ENCODE data around the gene ZNF181. TPM values are rescaled to one million over a fixed set of nuclear protein-coding genes. Genes with fewer than 3 reads are reported as not detected.

ZNF181 gene
- total RNA-seq, 1 donor from 2014 or later: 12.4 TPM

GRCh38 chr19:34788074-34788473 is 54.0 kb downstream of the ZNF181 start:
- DNase-seq (no peak), ATAC-seq (no peak)
- Histone ChIP-seq H3K4me3 (no peak overlapping the region), H3K4me1 (no peaks in the 10 kb centered on the region), H3K9me3 (no peaks in the 10 kb centered on the region), H3K27me3 (ENCODE audit: low read depth) (no peaks in the 10 kb centered on the region), H3K27ac (no peak overlapping the region), H3K36me3 (no peaks in the 10 kb centered on the region)
- TF ChIP-seq, protein P1, sequence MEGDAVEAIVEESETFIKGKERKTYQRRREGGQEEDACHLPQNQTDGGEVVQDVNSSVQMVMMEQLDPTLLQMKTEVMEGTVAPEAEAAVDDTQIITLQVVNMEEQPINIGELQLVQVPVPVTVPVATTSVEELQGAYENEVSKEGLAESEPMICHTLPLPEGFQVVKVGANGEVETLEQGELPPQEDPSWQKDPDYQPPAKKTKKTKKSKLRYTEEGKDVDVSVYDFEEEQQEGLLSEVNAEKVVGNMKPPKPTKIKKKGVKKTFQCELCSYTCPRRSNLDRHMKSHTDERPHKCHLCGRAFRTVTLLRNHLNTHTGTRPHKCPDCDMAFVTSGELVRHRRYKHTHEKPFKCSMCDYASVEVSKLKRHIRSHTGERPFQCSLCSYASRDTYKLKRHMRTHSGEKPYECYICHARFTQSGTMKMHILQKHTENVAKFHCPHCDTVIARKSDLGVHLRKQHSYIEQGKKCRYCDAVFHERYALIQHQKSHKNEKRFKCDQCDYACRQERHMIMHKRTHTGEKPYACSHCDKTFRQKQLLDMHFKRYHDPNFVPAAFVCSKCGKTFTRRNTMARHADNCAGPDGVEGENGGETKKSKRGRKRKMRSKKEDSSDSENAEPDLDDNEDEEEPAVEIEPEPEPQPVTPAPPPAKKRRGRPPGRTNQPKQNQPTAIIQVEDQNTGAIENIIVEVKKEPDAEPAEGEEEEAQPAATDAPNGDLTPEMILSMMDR (IDR thresholded peaks at IDR 0.05): no peak
- intact Hi-C loops (cut with DNase I): no loop called here

- Histone ChIP-seq H3K36me3 (no peaks in the 10 kb centered on the region), H3K9me3 (no peaks in the 10 kb centered on the region), H3K4me3 (no peak overlapping the region), H3K4me1 (no peaks in the 10 kb centered on the region), H3K27ac (no peak overlapping the region), H3K27me3 (ENCODE audit: low read depth) (no peaks in the 10 kb centered on the region)
- intact Hi-C loops (cut with DNase I): no loop called here
- ATAC-seq: no peak
- TF ChIP-seq, protein P1 (IDR thresholded peaks at IDR 0.05): no peak
- DNase-seq: no peak
Measured at GRCh38 chr19:34793565-34793964, 59.5 kb downstream of the ZNF181 start.

DNA sequence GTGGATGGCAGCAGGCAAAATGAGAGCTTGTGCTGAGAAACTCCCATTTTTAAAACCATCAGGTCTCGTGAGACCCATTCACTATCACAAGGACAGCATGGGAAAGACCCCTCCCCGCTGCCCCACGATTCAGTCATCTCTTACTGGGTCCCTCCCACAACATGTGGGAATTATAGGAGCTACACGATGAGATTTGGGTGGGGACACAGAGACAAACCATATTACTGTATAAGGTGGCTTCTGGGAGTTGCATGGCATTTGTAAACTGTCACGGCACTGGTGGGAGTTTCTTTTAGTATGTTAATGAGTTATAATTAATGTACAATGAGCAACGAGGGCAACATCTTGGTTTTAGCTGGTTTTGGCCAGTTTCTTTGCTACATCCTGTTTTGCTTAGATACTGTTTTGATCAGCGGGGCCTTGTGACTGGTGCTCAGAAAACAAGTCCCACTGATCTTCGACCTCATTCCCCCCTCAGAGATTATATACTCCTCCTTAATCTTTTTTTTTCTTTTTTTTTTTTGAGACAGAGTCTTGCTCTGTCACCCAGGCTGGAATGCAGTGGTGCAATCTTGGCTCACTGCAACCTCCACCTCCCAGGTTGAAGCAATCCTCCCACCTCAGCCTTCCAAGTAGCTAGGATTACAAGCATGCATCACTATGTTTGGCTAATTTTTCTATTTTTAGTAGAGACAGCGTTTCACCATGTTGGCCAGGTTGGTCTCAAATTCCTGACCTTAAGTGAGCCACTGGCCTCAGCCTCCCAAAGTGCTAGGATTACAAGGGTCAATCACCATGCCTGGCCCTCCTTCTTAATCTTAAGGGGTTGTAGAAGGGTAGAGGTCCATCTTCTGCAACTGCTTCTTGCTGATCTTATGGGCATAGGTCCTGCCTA is 60.3 kb downstream of the ZNF181 start:
- ATAC-seq (no peak), DNase-seq (no peak)
- intact Hi-C loops (cut with DNase I): no loop called here
- no peaks in the 10 kb centered on the region for H3K36me3 ChIP-seq
- no peaks in the 10 kb centered on the region for H3K9me3 ChIP-seq
- no peak overlapping the region for H3K4me3 ChIP-seq
- TF ChIP-seq, protein P1 (IDR thresholded peaks at IDR 0.05): no peak
- H3K4me1 ChIP-seq: no peaks in the 10 kb centered on the region
- H3K27ac ChIP-seq: no peak overlapping the region
- H3K27me3 ChIP-seq (ENCODE audit: low read depth): no peaks in the 10 kb centered on the region

Other genes with a start within 250 kb of the ZNF181 start
- 1.5 TPM for gene SCGB2B2, start 57.1 kb upstream of the ZNF181 start, total RNA-seq
- 27.2 TPM for gene ZNF302, start 56.6 kb upstream of the ZNF181 start, total RNA-seq
- 5.9 TPM for gene ZNF599, start 39.0 kb downstream of the ZNF181 start, total RNA-seq
- 3.5 TPM for gene ZNF30, start 192.7 kb downstream of the ZNF181 start, total RNA-seq
- 12.1 TPM for gene ZNF792, start 230.0 kb downstream of the ZNF181 start, total RNA-seq

Data from lower lobe of right lung (tissue), 2 donors.